ENCODE data around the gene SHH.

Gene SHH

DNA sequence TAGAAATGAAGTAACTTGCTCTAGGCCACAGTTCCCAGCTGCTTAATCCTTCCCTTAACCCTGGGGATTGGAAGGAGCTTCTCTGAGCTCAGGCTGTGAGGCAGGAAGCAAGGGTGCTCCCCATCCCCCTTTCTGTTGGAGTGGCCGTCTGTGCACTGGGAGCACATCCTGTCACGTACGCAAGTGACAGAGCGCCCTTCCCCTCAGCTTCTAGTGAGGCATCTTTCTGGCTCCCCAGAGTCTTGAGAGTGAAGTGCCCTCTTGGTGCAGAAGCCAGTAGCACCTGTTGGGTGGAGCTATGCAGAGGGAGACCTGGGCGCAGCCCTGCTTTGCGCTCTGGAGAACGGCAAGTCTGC, 47.8 kb downstream of the SHH start:
- no peak for DNase-seq (ENCODE audit: low spot score)

DNA sequence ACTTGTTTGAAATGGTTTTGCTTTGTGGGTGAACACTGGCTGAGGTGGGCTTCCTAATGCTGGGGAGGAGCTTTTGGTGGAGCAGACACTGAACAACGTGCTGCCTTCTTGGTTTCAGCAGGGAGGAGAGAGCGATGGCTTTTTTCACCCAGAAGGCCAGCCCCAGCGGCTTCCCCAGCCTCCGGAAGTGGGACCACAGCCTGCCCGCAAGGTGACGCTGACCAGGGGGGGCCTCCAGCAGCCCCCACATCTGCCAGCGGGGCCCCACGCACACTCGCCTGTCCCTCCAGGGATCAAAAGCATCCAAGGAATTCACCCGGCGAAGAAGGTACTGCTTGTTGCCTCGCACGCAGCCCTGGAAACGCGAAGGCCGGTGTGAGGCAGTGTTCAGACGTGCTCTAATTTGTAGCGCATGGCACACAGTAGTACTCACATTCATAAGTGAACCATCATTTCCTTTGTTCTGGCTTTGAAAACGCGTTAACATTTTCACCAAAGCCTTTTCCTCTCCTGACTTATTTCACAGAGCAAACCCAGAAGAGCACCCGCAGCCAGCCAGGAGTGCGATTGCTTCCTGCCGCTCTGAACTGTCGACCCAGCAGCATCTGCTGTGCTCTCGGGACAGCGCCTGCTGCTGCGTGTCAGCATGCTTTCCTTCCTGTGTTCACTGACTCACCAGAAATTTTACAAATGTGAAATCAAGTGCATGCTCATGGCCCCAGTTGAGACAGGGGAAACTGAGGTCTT, 48.4 kb downstream of the SHH start:
- DNase-seq (ENCODE audit: low spot score): no peak

DNA sequence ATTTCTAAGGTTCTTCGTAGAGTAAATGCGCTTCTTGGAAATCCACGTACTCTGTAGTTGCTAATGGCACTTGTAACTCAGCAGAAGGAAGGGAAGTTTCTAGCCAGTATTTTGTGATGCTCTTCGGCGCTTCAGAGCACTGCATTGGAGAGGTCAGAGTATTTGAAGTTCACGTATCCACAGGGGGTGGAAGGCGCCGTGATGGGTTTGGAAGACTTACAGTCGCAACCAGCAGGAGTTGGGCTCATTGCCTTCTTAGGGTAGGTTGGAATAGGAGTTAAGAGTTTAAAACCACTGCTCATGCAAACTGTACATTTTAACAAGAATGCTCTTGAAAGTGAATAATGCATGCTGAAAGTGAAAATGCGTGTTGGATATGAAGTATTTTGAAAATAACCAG, 49.1 kb downstream of the SHH start:
- DNase-seq (ENCODE audit: low spot score): no peak

DNA sequence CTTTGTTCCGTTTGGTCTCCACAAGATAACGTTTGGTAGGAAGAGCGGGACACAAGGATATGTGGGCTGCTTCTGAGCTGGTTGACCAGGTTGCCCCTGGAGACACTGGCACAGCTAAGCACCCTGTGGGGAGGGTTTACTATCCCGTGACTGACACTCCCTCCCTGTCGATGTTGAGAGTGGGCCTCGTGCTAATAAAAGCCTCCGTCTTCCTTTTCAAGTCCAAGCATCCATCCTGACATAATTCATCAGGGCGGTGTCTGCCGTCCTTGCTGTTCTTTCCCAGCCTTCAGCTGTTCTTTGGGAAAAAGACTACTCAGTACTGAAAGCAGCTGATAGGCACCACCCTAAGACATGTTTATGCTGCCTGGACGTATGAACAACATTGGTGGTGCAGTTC, 49.6 kb downstream of the SHH start:
- DNase-seq (ENCODE audit: low spot score): no peak

DNA sequence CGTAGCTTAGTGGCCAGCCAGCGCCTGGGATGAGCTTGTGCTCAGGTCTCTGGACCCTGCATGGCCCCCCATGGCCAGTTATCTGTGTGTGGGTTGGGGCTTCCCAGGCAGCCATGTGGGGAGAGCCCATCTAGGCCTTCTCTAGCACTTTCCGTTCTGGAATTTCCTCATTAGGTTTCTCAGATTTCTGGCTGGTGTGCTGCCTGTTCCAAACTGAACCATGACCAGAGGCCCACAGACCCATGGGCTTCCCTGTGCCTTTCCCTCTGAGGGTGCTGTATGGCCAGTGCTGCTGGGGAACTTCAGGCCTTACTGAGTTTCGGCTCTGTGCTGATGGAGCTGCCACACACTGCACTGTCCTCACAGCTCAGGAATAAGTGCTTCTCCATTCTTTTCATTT, 50.2 kb downstream of the SHH start:
- DNase-seq (ENCODE audit: low spot score): no peak

DNA sequence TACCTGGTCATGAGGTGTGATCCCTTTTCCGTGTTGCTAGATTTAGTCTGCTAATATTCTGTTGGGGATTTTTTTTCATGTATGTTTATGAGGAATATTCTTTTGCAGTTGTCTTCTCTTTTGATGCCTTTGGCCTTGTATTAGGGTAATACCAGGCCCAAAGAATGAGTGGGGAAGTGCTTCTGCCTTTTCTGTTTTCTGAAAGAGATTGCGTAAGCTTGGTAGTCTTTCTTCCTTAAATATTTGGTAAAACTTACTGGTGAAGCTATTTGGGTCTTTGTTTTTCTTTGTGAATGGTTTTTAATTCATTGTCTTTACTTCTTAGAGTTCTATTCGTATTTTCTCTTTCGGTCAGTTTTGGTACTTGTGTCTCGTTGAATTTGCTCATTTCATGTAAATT, 51.1 kb downstream of the SHH start:
- no peak for DNase-seq (ENCODE audit: low spot score)

DNA sequence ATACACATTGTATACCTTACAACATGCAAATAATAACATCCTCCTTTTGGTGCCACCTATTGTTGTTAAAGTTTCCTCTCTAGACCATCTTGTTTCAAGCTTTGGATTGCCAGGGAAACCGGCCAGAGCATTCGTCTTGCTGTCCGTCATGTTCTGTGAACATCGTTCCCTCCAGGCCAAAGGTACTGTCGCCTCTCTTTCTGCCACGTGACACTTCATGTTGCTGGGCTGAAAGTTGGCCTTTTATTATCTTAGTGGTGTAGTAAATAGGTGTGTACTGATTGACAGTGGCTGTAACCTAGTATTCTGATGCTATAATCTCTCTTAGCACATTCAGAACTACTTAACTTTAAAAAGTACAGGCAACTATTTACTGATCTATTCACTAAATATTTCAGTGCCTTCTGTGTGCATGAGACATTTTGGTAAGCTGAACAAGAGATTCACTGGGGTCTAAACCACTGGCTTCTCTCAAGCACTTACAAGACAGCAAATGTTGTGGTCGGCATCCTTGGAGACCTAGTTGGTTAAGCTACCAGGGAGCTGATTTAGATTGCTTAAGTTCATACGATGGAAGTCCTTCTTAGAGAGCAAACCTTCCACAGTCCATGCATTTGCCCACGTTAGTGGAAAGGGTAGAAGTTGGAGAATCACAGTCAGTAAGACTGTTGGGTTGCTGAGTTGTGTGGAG, 52.4 kb downstream of the SHH start:
- no peak for DNase-seq (ENCODE audit: low spot score)

DNA sequence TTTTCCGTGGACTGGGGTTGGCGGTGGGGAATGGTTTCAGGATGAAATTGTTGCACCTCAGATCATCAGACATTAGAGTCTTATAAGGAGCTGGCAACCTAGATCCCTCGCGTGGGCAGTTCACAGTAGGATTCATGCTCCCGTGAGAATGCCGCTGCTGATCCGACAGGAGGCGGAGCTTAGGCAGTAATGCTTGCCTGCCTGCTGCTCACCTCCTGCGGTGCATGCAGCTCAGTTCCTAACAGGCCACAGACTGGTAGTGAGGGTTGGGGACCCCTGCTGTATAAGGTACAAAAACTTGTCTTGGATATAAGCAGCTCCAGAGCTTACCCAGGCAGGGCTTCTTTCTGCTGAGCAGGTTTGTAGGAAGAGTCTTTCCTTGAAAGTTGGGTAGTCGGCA, 53.9 kb downstream of the SHH start:
- no peak for DNase-seq (ENCODE audit: low spot score)

DNA sequence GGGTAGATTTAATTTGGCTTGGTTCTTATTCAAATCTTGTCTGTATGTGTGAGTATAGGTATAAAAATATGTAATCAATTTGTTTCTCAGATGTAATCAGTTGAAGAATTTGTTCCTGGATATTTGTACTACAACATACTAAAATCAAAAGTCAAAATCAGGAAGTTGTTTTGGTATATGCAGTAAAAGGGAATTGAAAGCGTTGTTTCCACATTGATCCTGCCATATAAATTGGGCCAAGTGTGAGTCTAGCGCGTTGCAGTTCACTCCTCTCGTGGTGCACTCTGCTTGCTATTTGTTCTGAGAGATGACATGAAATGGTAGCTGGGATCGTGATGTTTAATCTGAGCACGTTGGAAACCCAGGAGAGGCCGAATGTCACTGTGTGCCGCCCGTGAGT, 55.9 kb downstream of the SHH start:
- no peak for DNase-seq (ENCODE audit: low spot score)

DNA sequence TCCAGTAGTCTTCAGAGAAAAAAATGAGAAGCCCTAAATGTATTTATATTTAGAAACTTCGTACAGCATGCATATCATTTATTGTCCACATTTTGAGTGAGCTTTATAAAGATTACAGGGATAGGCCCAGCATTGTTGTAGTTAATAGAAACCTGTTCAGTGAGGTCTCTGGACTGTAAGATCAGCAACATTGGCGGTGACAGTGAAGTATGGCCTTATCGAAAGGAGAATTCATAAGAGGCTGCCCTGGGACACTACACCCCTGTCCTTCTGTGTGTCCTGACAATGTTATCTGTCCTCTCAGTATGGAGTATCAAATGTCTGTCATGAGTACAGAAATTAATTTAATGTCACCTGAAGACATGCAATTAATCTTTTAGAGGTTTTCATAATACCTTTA, 57.2 kb downstream of the SHH start:
- DNase-seq (ENCODE audit: low spot score): no peak

DNA sequence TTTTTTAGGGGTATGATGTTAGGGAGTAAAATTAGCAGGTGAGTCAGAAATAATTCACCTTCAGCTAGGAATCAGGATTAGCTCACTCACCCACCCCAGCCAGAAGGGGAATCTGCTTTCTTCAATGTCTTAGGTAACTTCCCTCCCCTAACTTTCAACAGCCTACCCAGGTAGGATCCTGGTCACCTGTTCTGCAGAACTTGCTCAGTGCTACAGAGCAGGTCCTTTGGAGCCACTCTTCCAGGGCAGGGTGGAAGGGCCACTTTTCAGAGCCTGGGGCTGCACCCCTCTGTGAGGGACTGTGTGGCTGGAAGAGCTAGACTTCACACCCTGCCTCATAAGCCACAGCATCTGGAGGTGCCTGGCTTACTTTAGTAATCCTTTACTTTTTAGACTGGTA, 58.1 kb downstream of the SHH start:
- DNase-seq (ENCODE audit: low spot score): no peak

DNA sequence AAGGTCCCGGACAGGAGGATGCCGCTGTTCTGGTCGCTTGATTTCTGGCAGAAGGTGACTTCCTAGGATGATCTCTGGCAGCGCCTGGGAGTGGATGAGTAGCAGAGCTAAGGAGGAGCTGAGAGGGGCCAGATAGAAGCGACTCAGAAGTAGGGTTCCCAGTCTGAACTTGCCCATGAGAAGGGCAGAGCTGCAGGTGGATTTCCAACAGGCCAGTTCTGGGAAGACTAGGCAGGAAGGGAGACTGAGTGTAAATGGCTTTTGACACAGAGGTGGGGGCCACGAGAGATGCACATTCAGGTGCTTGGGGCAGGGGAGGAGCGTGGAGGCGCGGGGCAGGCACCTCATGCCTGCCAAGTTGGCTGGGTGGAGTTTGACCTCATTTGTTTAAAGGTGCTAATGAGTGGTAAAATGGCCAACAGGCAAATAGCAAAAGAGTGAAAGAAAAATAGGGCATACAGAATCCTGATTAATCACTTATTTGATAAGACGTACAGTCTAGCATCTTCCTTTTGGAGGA, 58.8 kb downstream of the SHH start:
- no peak for DNase-seq (ENCODE audit: low spot score)

DNA sequence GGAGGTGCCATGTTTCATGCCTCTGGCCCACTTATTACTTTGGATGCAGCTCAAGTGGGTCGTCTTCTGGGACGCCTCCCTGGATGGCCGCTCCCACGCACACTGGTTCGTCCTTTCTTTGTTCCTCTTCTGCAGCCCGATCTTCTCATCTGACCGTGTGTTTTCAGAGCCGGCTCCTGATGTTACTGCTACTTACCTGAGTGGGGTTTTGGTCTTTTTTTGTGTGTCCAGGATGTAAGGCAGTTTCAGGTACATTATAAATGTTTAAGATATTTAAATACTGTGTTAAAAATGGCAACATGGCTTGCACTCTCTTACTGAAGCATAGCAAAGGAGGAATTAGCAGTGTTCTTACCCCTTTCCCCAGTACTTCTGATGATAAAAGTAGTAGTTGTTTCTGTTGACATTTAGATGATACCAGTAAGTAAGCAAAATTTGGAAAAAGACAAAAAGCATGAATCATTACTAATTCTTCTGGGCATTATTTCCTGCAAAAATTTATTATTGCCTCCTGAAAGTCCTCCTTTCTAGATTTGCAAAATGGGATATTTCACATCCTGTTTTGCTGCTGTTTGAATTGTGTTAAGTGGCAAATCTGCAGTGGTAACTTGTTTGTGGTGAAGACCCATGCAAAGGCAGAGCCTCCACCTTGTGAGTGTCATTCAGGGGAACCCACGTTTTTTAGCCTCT, 59.4 kb downstream of the SHH start:
- no peak for DNase-seq (ENCODE audit: low spot score)

DNA sequence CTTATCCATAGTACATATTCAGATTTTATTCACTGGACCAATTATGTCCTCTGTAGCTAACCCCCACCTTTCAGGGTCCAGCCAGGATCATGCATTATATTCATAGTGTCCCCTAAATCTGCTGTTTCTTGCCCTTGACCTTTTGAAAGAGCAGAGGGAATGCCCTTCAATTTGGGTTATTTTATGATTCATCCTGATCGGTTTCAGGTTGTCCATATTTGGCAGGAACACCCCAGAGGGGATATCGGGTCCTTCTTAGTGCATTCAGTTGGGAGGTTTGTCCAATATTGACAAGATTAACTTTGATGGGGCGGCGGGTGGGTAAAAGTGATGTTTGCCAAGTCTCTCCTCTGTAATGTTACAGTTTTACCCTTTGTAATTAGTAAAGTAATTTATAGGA, 60.9 kb downstream of the SHH start:
- no peak for DNase-seq (ENCODE audit: low spot score)

DNA sequence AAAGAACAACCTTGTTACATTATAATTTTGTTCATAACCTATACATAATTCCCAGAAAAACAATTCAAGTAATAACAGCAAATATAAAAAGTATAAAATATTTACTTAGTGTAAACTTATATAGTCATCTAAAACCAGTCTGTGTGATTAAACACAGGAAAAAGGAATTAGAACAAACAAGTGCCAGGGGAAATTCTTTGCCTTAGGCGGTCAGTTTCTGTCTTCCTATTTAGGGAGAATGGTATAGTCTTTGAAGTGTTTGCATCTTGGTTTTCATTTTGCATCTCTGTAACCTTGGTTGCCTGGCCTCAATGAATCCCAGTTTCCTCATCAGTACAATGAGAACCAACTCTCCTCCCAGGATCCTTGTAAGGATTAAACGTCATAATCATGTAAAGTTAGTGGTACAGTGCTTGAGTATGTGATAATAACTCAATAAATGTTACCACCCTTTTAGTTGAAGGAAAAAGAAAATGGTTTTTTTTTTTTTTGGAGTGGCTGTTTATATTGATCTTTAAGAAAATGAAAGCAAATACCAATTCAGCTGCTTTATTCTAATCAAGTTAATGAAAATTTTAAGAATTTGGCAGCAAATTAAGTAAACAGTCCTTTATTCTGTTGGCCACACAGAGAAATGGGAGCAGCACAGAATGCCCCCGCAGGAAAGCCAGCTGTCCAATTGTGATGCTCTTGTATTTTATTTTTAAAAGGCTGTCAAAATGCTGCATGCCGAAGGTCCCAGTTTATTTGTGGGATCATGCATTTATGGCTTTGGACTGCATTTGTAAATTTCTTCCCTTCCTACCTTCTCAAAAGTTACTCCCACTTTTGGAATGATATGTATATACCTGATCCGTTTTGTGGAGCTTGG, 61.8 kb downstream of the SHH start:
- DNase-seq (ENCODE audit: low spot score): no peak

Data from SK-N-DZ (cell line).